K562 (cell line): ENCODE results near the gene FDX2. TPM values are rescaled to one million over a fixed set of nuclear protein-coding genes. Genes with fewer than 3 reads are reported as not detected.

ENCODE experiments used
- EHMT2 ChIP-seq: fragments of 450-650 bp; IDR thresholded peaks from 2 replicates; pipeline ENCODE4 v1.6.1; 2018; ENCODE audit warnings: antibody characterized with exemption
- ERF ChIP-seq: fragments of 450-650 bp; formaldehyde crosslinking; IDR thresholded peaks from 2 replicates; pipeline ENCODE4 v1.4.0; 2020; ENCODE audit warnings: mild to moderate bottlenecking, mixed read lengths
- KDM2B ChIP-seq: fragments of 250-450 bp; sonication (Bioruptor Pico); IDR thresholded peaks from 2 replicates; pipeline ENCODE4 v1.8.0; 2021; ENCODE audit warnings: mild to moderate bottlenecking, moderate library complexity
- MAFK ChIP-seq: IDR thresholded peaks from 2 replicates; pipeline ENCODE4 v1.6.1; 2011; ENCODE audit warnings: low read length, improper control_type of control experiment
- MNT ChIP-seq, 2 experiments: fragments of 450-650 bp; conservative IDR thresholded peaks; 2 replicates each; pipeline ENCODE4 v1.6.1; 2017; ENCODE audit warnings: mild to moderate bottlenecking in 2 of 2, moderate library complexity in 2 of 2
- NR4A1 ChIP-seq, 2 experiments: fragments of 250-450 bp in 1 of 2; fragments of 450-650 bp in 1 of 2; sonication (Bioruptor Pico) in 1 of 2; IDR thresholded peaks; 2 replicates each; pipeline versions ENCODE4 v1.4.0 to v1.6.1; 2016 to 2020; ENCODE audit warnings: mild to moderate bottlenecking in 2 of 2, missing compliant biosample characterization in 1 of 2, missing genetic modification characterization in 1 of 2, moderate library complexity in 1 of 2
- PCBP1 ChIP-seq: fragments of 200-400 bp; formaldehyde crosslinking; IDR thresholded peaks from 2 replicates; pipeline ENCODE4 v1.6.1; 2018; ENCODE audit warnings: mild to moderate bottlenecking, low read depth, low read length; ENCODE audit not compliant: poor library complexity, severe bottlenecking
- PHB2 ChIP-seq: fragments of 450-650 bp; IDR thresholded peaks from 2 replicates; pipeline ENCODE4 v1.6.1; 2017; ENCODE audit warnings: low read depth
- POLR3G ChIP-seq: IDR thresholded peaks from 2 replicates; pipeline ENCODE4 v1.6.1; 2011; ENCODE audit not compliant: insufficient read length, insufficient replicate concordance; ENCODE audit errors: extremely low read depth
- PTTG1 ChIP-seq: fragments of 450-650 bp; IDR thresholded peaks from 2 replicates; pipeline ENCODE4 v1.6.1; 2016; ENCODE audit warnings: low read depth, mild to moderate bottlenecking, missing genetic modification characterization, missing compliant biosample characterization
- RHOXF2B ChIP-seq: fragments of 250-450 bp; sonication (Bioruptor Pico); conservative IDR thresholded peaks from 2 replicates; pipeline ENCODE4 v1.5.1; 2021
- SOX6 ChIP-seq: fragments of 450-650 bp; IDR thresholded peaks from 2 replicates; pipeline ENCODE4 v1.6.1; 2014; ENCODE audit warnings: mild to moderate bottlenecking
- STAG1 ChIP-seq: sonication (generic); formaldehyde crosslinking; IDR thresholded peaks from 2 replicates; pipeline ENCODE4 v1.5.0; 2020; ENCODE audit warnings: missing genetic modification reagents, borderline replicate concordance
- TBL1XR1 ChIP-seq, 2 experiments: IDR thresholded peaks; 2 replicates each; pipeline ENCODE4 v1.6.1; 2012; ENCODE audit warnings: improper control_type of control experiment in 2 of 2, low read length in 2 of 2, mild to moderate bottlenecking in 1 of 2
- THRAP3 ChIP-seq: fragments of 450-650 bp; IDR thresholded peaks from 2 replicates; pipeline ENCODE4 v1.6.1; 2016; ENCODE audit warnings: mild to moderate bottlenecking, inconsistent platforms, borderline replicate concordance
- ZC3H11A ChIP-seq: IDR thresholded peaks from 2 replicates; pipeline ENCODE4 v1.6.1; 2012; ENCODE audit warnings: low read depth, low read length, improper control_type of control experiment
- ZFP36 ChIP-seq: fragments of 150-350 bp; IDR thresholded peaks from 2 replicates; pipeline ENCODE4 v1.6.1; 2018; ENCODE audit warnings: low read length, low read depth; ENCODE audit not compliant: partially characterized antibody
- ZNF133 ChIP-seq: fragments of 250-450 bp; sonication (Bioruptor Pico); IDR thresholded peaks from 2 replicates; pipeline ENCODE4 v1.4.0; 2020; ENCODE audit warnings: mild to moderate bottlenecking
- ZNF354B ChIP-seq: fragments of 250-450 bp; sonication (Bioruptor Pico); IDR thresholded peaks from 2 replicates; pipeline ENCODE4 v1.4.0; 2020
- ZNF561 ChIP-seq: fragments of 450-650 bp; formaldehyde crosslinking; conservative IDR thresholded peaks from 2 replicates; pipeline ENCODE4 v1.4.0; 2020; ENCODE audit warnings: mild to moderate bottlenecking, moderate library complexity
- ZNF586 ChIP-seq: fragments of 450-650 bp; formaldehyde crosslinking; conservative IDR thresholded peaks from 2 replicates; pipeline ENCODE4 v1.4.0; 2020; ENCODE audit warnings: mild to moderate bottlenecking, moderate library complexity
- ZNF696 ChIP-seq: fragments of 250-450 bp; sonication (Bioruptor Pico); conservative IDR thresholded peaks from 2 replicates; pipeline ENCODE4 v1.4.0; 2020; ENCODE audit warnings: mild to moderate bottlenecking, moderate library complexity
- ZSCAN29 ChIP-seq: fragments of 450-650 bp; IDR thresholded peaks from 2 replicates; pipeline ENCODE4 v1.6.1; 2017
- polyA plus RNA-seq, 8 experiments: library from polyadenylated mRNA; depleted of rRNA in 4 of 8; stranded (reverse) in 5 of 8; unstranded in 3 of 8; fragments of >200 nt; fragmentation: Nextera tagmentation in 2 of 8; fragmentation: Illumina TruSeq in 1 of 8; extraction: Ambion mirVana in 2 of 8; extraction: Trizol in 1 of 8; gene quantifications; 2 replicates each; pipeline versions ENCODE4 v1.2.1 to v1.2.3, GENCODE V29; 2011 to 2014; ENCODE audit warnings: inconsistent platforms in 1 of 8, missing spikeins in 1 of 8
- total RNA-seq, 7 experiments: library from RNA; depleted of rRNA in 6 of 7; stranded (reverse); fragments of >200 nt in 6 of 7; fragmentation: Illumina TruSeq in 2 of 7; extraction: Trizol in 2 of 7; gene quantifications; 2 replicates each; pipeline versions ENCODE4 v1.2.1 to v1.2.3, GENCODE V29; 2011 to 2021; ENCODE audit warnings: low replicate concordance in 1 of 7
- TF ChIP-seq, protein P1 (sequence below), 2 experiments: fragments of 450-650 bp in 1 of 2; sonication (generic) in 1 of 2; formaldehyde crosslinking in 1 of 2; IDR thresholded peaks in 1 of 2; conservative IDR thresholded peaks in 1 of 2; 2 replicates each; pipeline versions ENCODE4 v1.6.1 to v1.8.1; 2016 to 2023; ENCODE audit warnings: mild to moderate bottlenecking in 2 of 2, moderate library complexity in 2 of 2, inconsistent platforms in 1 of 2, missing genetic modification reagents in 1 of 2
- TF ChIP-seq, protein P2 (sequence below): fragments of 450-650 bp; IDR thresholded peaks from 2 replicates; pipeline ENCODE4 v1.6.1; 2017; ENCODE audit warnings: mild to moderate bottlenecking, moderate library complexity

Gene FDX2
- total and polyA plus RNA-seq, 9 of the 15 experiments (the other 6 are each of a cell fraction or from before 2014, with no cell fraction given) = 2.5 to 49.8 (median 29.7) TPM

DNA sequence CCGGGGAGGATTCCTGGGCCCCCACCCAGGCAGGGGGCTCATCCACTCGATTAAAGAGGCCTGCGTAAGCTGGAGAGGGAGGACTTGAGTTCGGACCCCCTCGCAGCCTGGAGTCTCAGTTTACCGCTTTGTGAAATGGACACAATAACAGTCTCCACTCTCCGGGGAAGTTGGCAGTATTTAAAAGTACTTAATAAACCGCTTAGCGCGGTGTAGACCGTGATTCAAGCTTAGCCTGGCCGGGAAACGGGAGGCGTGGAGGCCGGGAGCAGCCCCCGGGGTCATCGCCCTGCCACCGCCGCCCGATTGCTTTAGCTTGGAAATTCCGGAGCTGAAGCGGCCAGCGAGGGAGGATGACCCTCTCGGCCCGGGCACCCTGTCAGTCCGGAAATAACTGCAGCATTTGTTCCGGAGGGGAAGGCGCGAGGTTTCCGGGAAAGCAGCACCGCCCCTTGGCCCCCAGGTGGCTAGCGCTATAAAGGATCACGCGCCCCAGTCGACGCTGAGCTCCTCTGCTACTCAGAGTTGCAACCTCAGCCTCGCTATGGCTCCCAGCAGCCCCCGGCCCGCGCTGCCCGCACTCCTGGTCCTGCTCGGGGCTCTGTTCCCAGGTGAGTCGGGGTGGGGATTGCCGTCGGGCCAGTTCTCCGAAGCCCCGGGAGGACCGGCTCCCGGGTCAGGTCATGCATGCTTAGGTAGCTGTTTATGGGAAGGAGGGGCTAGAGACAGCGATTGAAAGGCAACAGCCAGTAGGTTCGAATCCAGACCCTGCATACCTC lies 45.0 kb downstream of the FDX2 start, which contains the start of gene ICAM1 (continued):
- TF ChIP-seq NR4A1 (CRISPR knock-in tag; IDR thresholded peaks at IDR 0.05) (0 out of 2 replicates have a peak, but pooled peaks have one; percentile 47), NR4A1 (tag; IDR thresholded peaks at IDR 0.05) (no peak), EHMT2 (no peak), ZNF354B (no peak), MNT (conservative IDR thresholded peaks at IDR 0.05) (peak; percentile 83 to 85), KDM2B (CRISPR knock-in tag) (peak; percentile 82; the same call in 1 of the 2 replicates), ZNF561 (CRISPR knock-in tag) (no peak), POLR3G (no peak), ERF (CRISPR knock-in tag) (no peak), RHOXF2B (CRISPR knock-in tag) (no peak), PTTG1 (no peak), PHB2 (no peak), ZNF133 (no peak), MAFK (no peak), ZSCAN29 (peak; percentile 96), ZC3H11A (no peak), ZNF696 (CRISPR knock-in tag) (no peak), SOX6 (0 out of 2 replicates have a peak, but pooled peaks have one; percentile 59), STAG1 (no peak), ZFP36 (no peak), THRAP3 (no peak), ZNF586 (CRISPR knock-in tag) (no peak), TBL1XR1 (IDR thresholded peaks at IDR 0.05; ENCODE audit: low read length in 2 of 2) (peak in 1 of 2 experiments; percentile 6; a peak in 1 of 4 replicates), PCBP1 (no peak)
- TF ChIP-seq, protein P1, sequence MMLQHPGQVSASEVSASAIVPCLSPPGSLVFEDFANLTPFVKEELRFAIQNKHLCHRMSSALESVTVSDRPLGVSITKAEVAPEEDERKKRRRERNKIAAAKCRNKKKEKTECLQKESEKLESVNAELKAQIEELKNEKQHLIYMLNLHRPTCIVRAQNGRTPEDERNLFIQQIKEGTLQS (IDR thresholded peaks at IDR 0.05) = no peak
- TF ChIP-seq, protein P1 (CRISPR knock-in tag; conservative IDR thresholded peaks at IDR 0.05) = peak; percentile 52; the same call in 1 of the 2 replicates
- TF ChIP-seq, protein P2, sequence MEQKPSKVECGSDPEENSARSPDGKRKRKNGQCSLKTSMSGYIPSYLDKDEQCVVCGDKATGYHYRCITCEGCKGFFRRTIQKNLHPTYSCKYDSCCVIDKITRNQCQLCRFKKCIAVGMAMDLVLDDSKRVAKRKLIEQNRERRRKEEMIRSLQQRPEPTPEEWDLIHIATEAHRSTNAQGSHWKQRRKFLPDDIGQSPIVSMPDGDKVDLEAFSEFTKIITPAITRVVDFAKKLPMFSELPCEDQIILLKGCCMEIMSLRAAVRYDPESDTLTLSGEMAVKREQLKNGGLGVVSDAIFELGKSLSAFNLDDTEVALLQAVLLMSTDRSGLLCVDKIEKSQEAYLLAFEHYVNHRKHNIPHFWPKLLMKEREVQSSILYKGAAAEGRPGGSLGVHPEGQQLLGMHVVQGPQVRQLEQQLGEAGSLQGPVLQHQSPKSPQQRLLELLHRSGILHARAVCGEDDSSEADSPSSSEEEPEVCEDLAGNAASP = no peak
